HEK293T (cell line): ENCODE measurements around the gene MAPT.

ENCODE experiments used
- CTCF ChIA-PET: fragments of 350-600 bp; formaldehyde crosslinking; extraction: SDS; loops from one replicate; lab custom pipeline; 2021; ENCODE audit warnings: antibody characterized with exemption, inconsistent platforms; lab: Yijun Ruan, JAX
- POLR2A ChIA-PET: fragments of 350-600 bp; formaldehyde crosslinking; extraction: SDS; loops from one replicate; lab custom pipeline; 2020; ENCODE audit warnings: antibody characterized with exemption, inconsistent platforms; lab: Yijun Ruan, JAX
- DNase-seq: peaks from one replicate; pipeline ENCODE4 v3.0.0; 2012; ENCODE audit warnings: mixed read lengths; ENCODE audit errors: extremely low spot score
- ARNT ChIP-seq: fragments of 450-650 bp; IDR thresholded peaks from 2 replicates; pipeline ENCODE4 v1.6.1; 2017; ENCODE audit warnings: mild to moderate bottlenecking
- BHLHE40 ChIP-seq: fragments of 450-650 bp; IDR thresholded peaks from 2 replicates; pipeline ENCODE4 v1.6.1; 2016; ENCODE audit warnings: mild to moderate bottlenecking, moderate library complexity, borderline replicate concordance
- CTBP1 ChIP-seq: fragments of 450-650 bp; IDR thresholded peaks from 2 replicates; pipeline ENCODE4 v1.6.1; 2016; ENCODE audit warnings: borderline replicate concordance
- ELF4 ChIP-seq: fragments of 450-650 bp; IDR thresholded peaks from 2 replicates; pipeline ENCODE4 v1.6.1; 2017; ENCODE audit warnings: antibody characterized with exemption
- FOXA1 ChIP-seq: fragments of 450-650 bp; IDR thresholded peaks from 2 replicates; pipeline ENCODE4 v1.6.1; 2016; ENCODE audit warnings: mild to moderate bottlenecking
- FOXK2 ChIP-seq: fragments of 450-650 bp; IDR thresholded peaks from 2 replicates; pipeline ENCODE4 v1.6.1; 2016; ENCODE audit warnings: mild to moderate bottlenecking
- FOXM1 ChIP-seq: fragments of 450-650 bp; IDR thresholded peaks from 2 replicates; pipeline ENCODE4 v1.6.1; 2017; ENCODE audit warnings: mild to moderate bottlenecking, borderline replicate concordance
- HDGF ChIP-seq: fragments of 450-650 bp; IDR thresholded peaks from 2 replicates; pipeline ENCODE4 v1.6.1; 2017; ENCODE audit warnings: antibody characterized with exemption, borderline replicate concordance
- L3MBTL2 ChIP-seq: fragments of 450-650 bp; conservative IDR thresholded peaks from 2 replicates; pipeline ENCODE4 v1.6.1; 2016; ENCODE audit warnings: mild to moderate bottlenecking
- LEF1 ChIP-seq: fragments of 450-650 bp; IDR thresholded peaks from 2 replicates; pipeline ENCODE4 v1.6.1; 2017; ENCODE audit warnings: mild to moderate bottlenecking, borderline replicate concordance
- NFRKB ChIP-seq: fragments of 450-650 bp; IDR thresholded peaks from 2 replicates; pipeline ENCODE4 v1.6.1; 2016; ENCODE audit warnings: mild to moderate bottlenecking, moderate library complexity
- SP1 ChIP-seq: fragments of 450-650 bp; IDR thresholded peaks from 2 replicates; pipeline ENCODE4 v1.6.1; 2017
- SUZ12 ChIP-seq: fragments of 450-650 bp; IDR thresholded peaks from 2 replicates; pipeline ENCODE4 v1.6.1; 2016; ENCODE audit warnings: mild to moderate bottlenecking
- TARDBP ChIP-seq: fragments of 450-650 bp; IDR thresholded peaks from 2 replicates; pipeline ENCODE4 v1.6.1; 2016
- ZNF384 ChIP-seq: fragments of 450-650 bp; IDR thresholded peaks from 2 replicates; pipeline ENCODE4 v1.6.1; 2016
- TF ChIP-seq, protein P1 (sequence below): fragments of 450-650 bp; IDR thresholded peaks from 2 replicates; pipeline ENCODE4 v1.6.1; 2016

The MAPT gene

GRCh38 chr17:45962221-45962972, 68.0 kb downstream of the MAPT start:
- DNase-seq, result no peak
- CTCF ChIA-PET, result interaction anchor here (0.7 kb wide), 1 partner anchor 231 kb away, joined by 3 read pairs; the partner anchor contains the start of gene KANSL1
- POLR2A ChIA-PET, result no interaction called here
- TF ChIP-seq TARDBP, result no peak
- no peak for TF ChIP-seq BHLHE40
- TF ChIP-seq SP1, result no peak
- no peak for TF ChIP-seq HDGF
- TF ChIP-seq CTBP1, result no peak
- no peak for TF ChIP-seq LEF1
- no peak for TF ChIP-seq SUZ12
- no peak for TF ChIP-seq FOXA1

GRCh38 chr17:45963283-45963682, 68.9 kb downstream of the MAPT start:
- TF ChIP-seq BHLHE40, result no peak
- no peak for TF ChIP-seq SUZ12
- TF ChIP-seq TARDBP, result no peak
- no peak for TF ChIP-seq CTBP1
- TF ChIP-seq, protein P1, sequence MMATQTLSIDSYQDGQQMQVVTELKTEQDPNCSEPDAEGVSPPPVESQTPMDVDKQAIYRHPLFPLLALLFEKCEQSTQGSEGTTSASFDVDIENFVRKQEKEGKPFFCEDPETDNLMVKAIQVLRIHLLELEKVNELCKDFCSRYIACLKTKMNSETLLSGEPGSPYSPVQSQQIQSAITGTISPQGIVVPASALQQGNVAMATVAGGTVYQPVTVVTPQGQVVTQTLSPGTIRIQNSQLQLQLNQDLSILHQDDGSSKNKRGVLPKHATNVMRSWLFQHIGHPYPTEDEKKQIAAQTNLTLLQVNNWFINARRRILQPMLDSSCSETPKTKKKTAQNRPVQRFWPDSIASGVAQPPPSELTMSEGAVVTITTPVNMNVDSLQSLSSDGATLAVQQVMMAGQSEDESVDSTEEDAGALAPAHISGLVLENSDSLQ, result no peak
- TF ChIP-seq FOXM1, result no peak
- no peak for TF ChIP-seq ZNF384
- no peak for TF ChIP-seq HDGF
- no peak for DNase-seq
- POLR2A ChIA-PET, result no interaction called here
- CTCF ChIA-PET, result no interaction called here

GRCh38 chr17:45963889-45964288, 69.5 kb downstream of the MAPT start:
- no peak for TF ChIP-seq NFRKB
- no peak for TF ChIP-seq FOXA1
- no peak for TF ChIP-seq CTBP1
- no peak for TF ChIP-seq HDGF
- TF ChIP-seq, protein P1, result no peak
- TF ChIP-seq ELF4, result no peak
- TF ChIP-seq L3MBTL2, result no peak
- ChIA-PET CTCF (no interaction called here), POLR2A (no interaction called here)
- no peak for DNase-seq

GRCh38 chr17:45964634-45965033, 70.3 kb downstream of the MAPT start:
- POLR2A ChIA-PET, result no interaction called here
- no peak for DNase-seq
- no peak for TF ChIP-seq TARDBP
- no peak for TF ChIP-seq L3MBTL2
- no peak for TF ChIP-seq SP1
- no peak for TF ChIP-seq CTBP1
- TF ChIP-seq ELF4, result no peak
- no peak for TF ChIP-seq ZNF384
- TF ChIP-seq NFRKB, result no peak
- no peak for TF ChIP-seq BHLHE40
- TF ChIP-seq HDGF, result no peak
- TF ChIP-seq, protein P1, result no peak
- CTCF ChIA-PET, result no interaction called here

GRCh38 chr17:45965812-45966211, 71.5 kb downstream of the MAPT start:
- DNase-seq, result no peak
- POLR2A ChIA-PET, result no interaction called here
- TF ChIP-seq FOXA1, result no peak
- no peak for TF ChIP-seq HDGF
- no peak for TF ChIP-seq ELF4
- TF ChIP-seq LEF1, result no peak
- no peak for TF ChIP-seq NFRKB
- TF ChIP-seq FOXM1, result no peak
- TF ChIP-seq, protein P1, result no peak
- no peak for TF ChIP-seq TARDBP
- TF ChIP-seq SP1, result no peak
- TF ChIP-seq BHLHE40, result no peak
- TF ChIP-seq ARNT, result no peak
- no peak for TF ChIP-seq ZNF384
- no peak for TF ChIP-seq FOXK2
- no peak for TF ChIP-seq SUZ12
- no peak for TF ChIP-seq L3MBTL2
- TF ChIP-seq CTBP1, result no peak
- CTCF ChIA-PET, result no interaction called here

DNA sequence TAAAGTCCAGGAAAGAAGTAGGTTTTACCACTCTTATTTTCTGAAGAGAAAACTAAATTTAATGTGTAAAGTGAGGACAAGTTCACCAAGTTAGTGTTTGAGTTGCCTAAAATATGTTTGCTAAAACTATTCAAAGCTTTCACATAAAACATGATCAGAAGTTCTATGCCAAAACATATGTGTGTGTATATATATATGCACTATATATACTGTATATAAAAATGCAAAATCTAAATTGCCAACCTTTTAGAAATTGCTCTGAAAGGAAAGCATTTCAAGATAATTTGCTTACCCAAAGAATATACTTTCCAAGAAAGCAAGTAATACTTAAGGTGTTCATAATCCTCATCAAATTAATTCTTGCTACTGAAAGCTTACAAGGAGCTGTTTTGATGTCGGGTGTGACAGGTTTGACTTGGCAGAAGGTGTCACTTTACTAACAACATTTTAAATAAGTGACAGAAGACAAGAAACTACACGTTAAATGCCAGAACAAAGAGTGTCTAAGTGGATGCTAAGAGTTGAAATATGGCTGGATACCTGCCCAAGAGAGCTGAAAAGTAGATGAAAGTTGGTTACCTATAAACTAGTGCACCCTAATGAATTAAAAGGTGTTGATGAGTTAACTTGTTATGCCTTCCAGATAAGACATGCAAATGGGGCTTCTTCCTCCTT, 72.4 kb downstream of the MAPT start:
- no peak for DNase-seq
- TF ChIP-seq ARNT, result no peak
- no peak for TF ChIP-seq BHLHE40
- no peak for TF ChIP-seq FOXK2
- TF ChIP-seq SUZ12, result no peak
- TF ChIP-seq NFRKB, result no peak
- TF ChIP-seq LEF1, result no peak
- POLR2A ChIA-PET, result no interaction called here
- CTCF ChIA-PET, result interaction anchor here (0.7 to 1.0 kb wide), 2 partner anchors 58 to 813 kb away, joined by 3 to 4 read pairs; no protein-coding TSS in a partner anchor
